ENCODE results near the gene FAM20A. TPM values are rescaled to one million over a fixed set of nuclear protein-coding genes. Genes with fewer than 3 reads are reported as not detected.

Gene FAM20A
- total RNA-seq, 1 donor from 2014 or later: 11.5 TPM

DNA sequence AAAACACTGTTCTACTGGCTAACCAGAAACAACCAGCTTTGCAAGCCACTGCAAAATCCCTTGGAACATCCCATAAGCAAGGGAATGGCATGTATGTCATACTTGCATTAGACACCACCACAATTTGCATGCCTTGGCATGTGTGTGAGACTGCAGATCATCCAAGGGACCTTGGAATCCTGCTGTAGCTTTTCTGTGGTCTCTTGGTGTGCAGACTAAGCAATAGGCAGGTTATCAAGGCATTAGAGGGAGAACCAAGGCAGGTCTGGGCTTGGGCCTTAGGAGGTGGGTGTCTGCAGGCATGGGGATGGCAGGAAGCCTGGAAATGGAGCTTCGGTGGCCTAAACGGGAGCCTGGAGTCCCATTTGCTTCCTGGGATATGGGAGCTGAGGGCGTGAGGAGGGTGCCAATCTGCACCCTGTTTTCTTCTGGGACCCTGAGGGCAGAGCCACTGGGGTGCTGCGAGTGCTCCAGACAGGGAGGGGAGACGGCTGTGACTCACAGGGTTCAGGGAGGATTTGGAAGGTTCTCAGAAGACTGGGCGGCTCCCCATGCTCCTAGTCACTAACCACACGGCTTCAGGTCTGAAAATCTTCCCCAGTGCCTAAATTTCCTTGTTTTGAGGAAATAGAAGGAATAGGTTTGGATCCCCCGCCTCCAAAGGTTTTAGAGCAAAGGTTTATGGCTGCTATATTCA is 36.6 kb downstream of the FAM20A start:
- H3K4me1 Mint-ChIP-seq (ENCODE audit: unreplicated experiment): no peaks in the 10 kb centered on the region
- H3K4me3 Mint-ChIP-seq: no peak overlapping the region
- TF ChIP-seq, protein P1, sequence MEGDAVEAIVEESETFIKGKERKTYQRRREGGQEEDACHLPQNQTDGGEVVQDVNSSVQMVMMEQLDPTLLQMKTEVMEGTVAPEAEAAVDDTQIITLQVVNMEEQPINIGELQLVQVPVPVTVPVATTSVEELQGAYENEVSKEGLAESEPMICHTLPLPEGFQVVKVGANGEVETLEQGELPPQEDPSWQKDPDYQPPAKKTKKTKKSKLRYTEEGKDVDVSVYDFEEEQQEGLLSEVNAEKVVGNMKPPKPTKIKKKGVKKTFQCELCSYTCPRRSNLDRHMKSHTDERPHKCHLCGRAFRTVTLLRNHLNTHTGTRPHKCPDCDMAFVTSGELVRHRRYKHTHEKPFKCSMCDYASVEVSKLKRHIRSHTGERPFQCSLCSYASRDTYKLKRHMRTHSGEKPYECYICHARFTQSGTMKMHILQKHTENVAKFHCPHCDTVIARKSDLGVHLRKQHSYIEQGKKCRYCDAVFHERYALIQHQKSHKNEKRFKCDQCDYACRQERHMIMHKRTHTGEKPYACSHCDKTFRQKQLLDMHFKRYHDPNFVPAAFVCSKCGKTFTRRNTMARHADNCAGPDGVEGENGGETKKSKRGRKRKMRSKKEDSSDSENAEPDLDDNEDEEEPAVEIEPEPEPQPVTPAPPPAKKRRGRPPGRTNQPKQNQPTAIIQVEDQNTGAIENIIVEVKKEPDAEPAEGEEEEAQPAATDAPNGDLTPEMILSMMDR (conservative IDR thresholded peaks at IDR 0.05): no peak
- H3K27me3 Mint-ChIP-seq: no peaks in the 10 kb centered on the region
- H3K36me3 Mint-ChIP-seq: no peaks in the 10 kb centered on the region
- H3K27ac Mint-ChIP-seq: no peak overlapping the region
- H3K9me3 Mint-ChIP-seq: peaks cover 4% of the 10 kb centered on the region
- no peak for DNase-seq (ENCODE audit: extremely low spot score, unreplicated experiment)

DNA sequence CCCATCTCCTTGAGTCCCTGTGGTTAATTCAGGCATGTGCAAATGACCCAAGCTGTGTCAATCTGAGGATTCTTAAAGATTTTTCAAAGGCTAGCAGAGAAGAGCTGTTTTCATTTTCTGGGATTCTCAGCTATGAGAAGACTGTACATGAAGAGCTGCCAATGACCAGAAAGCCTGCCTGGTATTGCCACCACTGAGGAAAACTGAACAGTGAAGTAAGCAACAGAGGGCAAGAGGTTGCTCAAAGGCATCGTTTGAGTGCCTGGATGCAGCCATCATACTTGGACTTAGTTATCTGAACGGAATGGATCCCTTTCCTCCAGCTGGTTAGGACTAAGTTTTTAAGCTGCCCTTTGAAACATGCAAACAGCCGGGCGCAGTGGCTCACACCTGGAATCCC is 38.4 kb downstream of the FAM20A start:
- Mint-ChIP-seq H3K27ac (no peak overlapping the region), H3K4me3 (no peak overlapping the region), H3K9me3 (peaks cover 2% of the 10 kb centered on the region), H3K4me1 (ENCODE audit: unreplicated experiment) (no peaks in the 10 kb centered on the region), H3K27me3 (no peaks in the 10 kb centered on the region), H3K36me3 (no peaks in the 10 kb centered on the region)
- TF ChIP-seq, protein P1 (conservative IDR thresholded peaks at IDR 0.05): no peak
- DNase-seq (ENCODE audit: extremely low spot score, unreplicated experiment): no peak

DNA sequence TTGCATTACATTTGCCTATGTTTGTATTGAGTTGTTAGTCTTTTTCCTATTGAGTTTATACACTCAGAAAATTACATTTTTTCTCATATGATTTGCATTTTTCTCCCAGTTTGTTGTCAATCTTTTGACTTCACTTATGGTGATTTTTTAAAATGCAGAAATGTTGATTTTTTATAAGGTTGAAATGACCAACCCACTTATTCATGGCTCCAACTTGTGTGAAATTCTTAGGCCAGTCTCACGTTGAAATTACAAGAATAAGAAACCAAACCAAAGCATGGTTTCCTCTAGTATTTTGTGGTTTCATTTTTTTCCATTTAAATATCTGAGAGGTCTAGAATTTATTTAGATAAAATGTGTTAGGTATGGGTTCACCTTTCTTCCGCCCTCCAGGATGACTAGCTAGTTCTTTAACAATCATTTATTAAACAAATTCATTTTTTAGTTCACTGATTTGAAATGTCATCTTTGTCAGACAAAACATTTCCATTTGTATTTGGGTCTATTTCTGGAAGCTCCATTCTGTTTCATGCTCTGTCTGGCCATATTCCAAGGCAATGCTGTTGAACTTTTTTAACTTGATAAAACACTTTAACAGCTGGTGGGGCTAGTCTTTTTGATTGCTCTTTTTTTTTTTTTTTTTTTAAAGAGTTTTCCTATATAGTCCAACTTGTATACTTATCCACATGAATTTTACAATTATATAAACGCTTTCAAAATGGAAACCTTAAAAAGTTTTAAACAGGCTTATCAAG is 40.0 kb downstream of the FAM20A start:
- no peak for DNase-seq (ENCODE audit: extremely low spot score, unreplicated experiment)
- no peak overlapping the region for H3K27ac Mint-ChIP-seq
- H3K36me3 Mint-ChIP-seq: no peaks in the 10 kb centered on the region
- H3K4me1 Mint-ChIP-seq (ENCODE audit: unreplicated experiment): no peaks in the 10 kb centered on the region
- H3K4me3 Mint-ChIP-seq: no peak overlapping the region
- H3K9me3 Mint-ChIP-seq: no peaks in the 10 kb centered on the region
- no peaks in the 10 kb centered on the region for H3K27me3 Mint-ChIP-seq
- TF ChIP-seq, protein P1 (conservative IDR thresholded peaks at IDR 0.05): no peak

DNA sequence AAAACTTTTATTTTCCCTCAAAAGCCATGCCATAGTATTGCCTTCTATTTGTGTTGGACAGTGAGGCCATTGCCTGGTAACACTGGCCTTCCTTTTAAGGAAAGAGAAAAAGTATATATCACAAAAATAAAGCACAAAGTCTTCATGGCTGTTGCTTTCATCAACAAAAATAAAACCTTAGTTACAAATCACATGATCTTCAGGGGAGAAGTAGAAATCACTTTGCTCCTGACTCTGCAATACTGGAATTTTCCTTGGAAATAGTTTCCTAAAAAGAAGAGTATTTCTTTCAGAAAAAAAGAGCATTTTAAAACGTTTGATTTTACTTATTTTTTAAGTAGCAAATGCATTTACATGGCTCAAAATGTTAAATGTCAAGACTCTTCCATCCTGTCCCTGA is 41.9 kb downstream of the FAM20A start:
- H3K36me3 Mint-ChIP-seq: no peaks in the 10 kb centered on the region
- no peaks in the 10 kb centered on the region for H3K9me3 Mint-ChIP-seq
- H3K4me1 Mint-ChIP-seq (ENCODE audit: unreplicated experiment): no peaks in the 10 kb centered on the region
- no peak overlapping the region for H3K27ac Mint-ChIP-seq
- H3K27me3 Mint-ChIP-seq: no peaks in the 10 kb centered on the region
- no peak for DNase-seq (ENCODE audit: extremely low spot score, unreplicated experiment)
- TF ChIP-seq, protein P1 (conservative IDR thresholded peaks at IDR 0.05): no peak
- no peak overlapping the region for H3K4me3 Mint-ChIP-seq

DNA sequence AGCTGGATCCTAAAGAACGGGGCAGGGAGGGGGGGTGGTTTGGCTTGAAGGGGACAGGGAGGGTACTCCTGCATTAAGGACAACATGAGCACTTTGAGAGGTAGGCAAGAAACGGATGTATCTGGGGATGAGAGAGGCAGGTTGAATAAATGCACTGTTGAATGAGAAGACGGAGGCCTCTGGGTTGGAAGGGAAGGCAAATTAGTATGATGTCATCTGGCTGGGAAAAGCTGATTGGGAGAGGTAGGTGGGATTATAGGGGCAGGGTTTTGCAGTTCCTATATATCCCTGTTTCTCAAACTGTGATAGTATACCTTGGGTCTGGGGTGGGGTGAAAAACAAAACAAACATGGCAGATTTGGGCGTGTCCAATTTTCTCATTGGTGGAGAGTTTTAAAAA is 44.6 kb downstream of the FAM20A start:
- no peak overlapping the region for H3K4me3 Mint-ChIP-seq
- H3K4me1 Mint-ChIP-seq (ENCODE audit: unreplicated experiment): no peaks in the 10 kb centered on the region
- H3K36me3 Mint-ChIP-seq: no peaks in the 10 kb centered on the region

More for the DNA sequence above, 44.6 kb downstream of the FAM20A start:
- H3K27me3 Mint-ChIP-seq: no peaks in the 10 kb centered on the region
- TF ChIP-seq, protein P1 (conservative IDR thresholded peaks at IDR 0.05): no peak
- no peak for DNase-seq (ENCODE audit: extremely low spot score, unreplicated experiment)
- H3K9me3 Mint-ChIP-seq: no peaks in the 10 kb centered on the region
- H3K27ac Mint-ChIP-seq: no peak overlapping the region
